Activated T-helper 1 cell treated with anti-CD3 and anti-CD28 coated beads, Interleukin-2, amount 50 U/mL, for 16 hours (primary cell): ENCODE data around the gene MYNN.
"Not testable (repeated sequence)": the region's sequence is repeated elsewhere in the genome, so short reads cannot be mapped to it uniquely, and the experiment has no call there.

Experiments used
- DNase-seq, 2 donors: peaks; one replicate each; pipeline ENCODE4 v3.0.0-alpha.2; 2020; ENCODE audit warnings: low read depth in 1 of 2, low spot score in 1 of 2

MYNN gene

DNA sequence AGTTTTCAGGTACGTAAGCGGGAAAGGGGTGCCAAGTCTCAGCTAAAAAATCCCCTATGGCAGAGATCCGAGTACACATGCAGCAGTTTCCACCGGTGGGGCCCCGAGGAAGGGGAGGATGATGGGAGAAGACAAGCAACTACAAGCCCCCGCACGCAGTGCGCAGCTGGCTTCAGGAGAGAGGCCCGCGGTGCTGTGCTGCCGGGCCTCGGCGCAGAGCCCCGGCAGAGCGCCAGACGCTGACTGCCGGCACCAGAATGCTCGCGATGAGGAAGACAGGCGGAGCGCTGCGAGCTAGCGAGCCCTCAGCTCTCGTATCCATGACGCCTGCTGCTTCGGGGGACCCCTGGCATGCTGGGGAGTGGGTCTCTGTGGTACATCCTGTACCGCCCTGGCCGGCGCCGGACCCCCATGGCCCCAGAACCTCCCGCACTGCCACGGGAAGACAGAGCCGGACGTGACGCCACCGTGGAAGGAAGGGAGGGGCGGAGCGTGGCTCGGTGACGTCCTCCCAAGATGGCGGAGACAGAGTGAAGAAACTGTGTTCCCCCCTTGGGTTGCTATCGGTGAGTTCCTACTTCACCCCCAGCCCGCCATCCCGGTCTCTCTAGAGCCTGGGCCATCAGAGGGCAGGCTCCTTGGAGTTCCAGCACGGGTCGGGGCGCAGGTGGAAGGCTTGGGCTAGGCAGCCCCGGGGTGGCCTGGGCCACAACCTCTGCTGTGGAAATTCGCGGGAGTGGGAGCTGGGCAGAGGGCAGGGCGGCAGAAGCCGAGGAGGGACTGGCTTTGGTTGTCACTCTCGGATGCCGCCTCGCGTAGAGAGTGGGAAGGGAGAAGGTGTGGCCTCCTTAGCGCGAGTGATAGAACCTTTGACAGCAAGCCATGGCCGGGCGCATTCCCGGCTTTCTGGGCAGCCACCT lies at the start of gene MYNN:
Gene MYNN (plus strand): TSS at position 500 of the 920 bp plus-strand sequence. CDS start 900 bp downstream, outside the sequence.
- DNase-seq = peak; percentile 81 to 86

DNA sequence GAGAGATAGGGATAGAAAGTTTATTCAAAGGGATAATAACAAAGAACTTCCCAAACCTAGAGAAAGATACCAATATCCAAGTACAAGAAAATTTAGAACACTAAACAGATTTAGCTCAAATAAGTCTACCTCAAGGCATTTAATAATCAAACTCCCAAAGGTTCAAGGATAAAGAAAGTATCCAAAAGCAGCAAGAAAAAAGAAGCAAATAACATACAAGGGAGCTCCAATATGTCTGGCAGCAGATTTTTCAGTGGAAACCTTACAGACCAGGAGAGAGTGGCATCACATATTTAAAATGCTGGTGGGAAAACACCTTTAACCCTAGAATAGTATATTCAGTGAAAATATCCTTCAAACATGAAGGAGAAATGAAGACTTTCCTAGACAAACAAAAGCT lies 41.3 kb upstream of the MYNN start:
- not testable (repeated sequence) for DNase-seq

DNA sequence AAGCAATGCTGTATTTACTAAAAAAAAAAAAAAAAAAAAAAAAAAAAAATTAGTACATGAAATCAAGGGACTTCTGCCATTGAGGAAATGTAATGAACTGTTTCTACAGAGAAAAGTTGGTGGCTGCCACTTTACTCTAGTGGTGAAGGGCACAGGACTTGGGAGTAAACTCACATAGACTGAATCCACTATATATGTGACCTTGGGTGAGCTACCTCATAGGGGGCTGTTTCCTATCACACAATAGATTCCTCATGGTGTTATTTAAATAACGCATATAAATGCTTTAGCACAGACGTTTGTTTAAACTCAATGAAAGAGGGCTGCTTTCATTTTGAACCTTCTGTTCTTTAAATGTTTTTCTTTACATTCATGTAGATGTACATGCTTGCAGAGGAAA lies 34.1 kb upstream of the MYNN start:
- no peak for DNase-seq

DNA sequence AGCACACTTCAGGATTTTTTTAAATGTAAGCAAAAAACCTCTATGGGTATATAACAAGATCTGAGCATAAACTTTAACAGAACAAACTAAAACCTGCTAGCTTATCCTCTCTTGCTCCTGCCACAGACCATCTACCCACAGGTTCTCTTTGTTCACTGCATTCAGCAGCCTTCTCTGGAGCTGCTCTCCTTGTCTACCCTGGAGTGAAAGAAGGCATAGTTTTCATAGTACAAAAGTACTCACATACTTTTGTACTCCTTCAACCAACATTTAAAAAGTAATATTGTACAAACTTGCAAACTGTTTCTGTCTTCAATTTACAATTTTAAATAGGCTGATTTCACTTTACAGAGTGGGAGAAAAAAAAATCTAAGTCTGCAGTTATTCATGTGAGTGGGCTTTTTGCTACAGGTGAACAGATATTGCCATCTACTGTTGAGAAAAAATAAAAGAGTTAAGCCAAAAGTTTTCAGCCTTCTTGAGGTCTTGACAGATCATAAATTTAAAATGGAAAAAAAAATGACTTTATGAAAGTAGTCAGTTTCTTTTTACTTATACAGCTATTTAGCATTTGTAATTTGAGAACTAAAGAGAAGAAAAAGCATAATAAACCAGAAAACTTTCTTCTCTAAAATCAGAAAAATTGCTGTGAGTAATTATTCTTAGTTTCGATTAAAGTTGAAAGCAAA lies 28.7 kb upstream of the MYNN start:
- DNase-seq = no peak

DNA sequence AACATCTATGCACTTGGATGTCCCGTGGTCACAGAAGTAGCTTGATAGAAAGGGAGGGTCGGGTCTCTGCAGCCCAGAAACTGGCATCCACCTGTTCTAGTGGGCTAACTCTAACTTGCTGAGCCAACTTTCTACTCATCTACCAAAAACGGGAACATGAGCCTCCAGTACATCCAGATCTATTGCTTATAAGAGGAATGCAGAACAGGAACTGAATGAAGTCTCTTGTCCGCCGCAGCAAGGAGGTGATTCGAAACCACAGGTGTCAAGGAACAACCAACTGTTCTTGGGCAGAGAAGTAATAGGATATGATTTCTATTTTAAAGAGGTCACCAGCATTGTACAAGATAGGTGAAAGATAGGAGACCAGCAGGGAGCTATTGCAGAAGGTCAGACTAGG lies 26.3 kb upstream of the MYNN start:
- DNase-seq = no peak

DNA sequence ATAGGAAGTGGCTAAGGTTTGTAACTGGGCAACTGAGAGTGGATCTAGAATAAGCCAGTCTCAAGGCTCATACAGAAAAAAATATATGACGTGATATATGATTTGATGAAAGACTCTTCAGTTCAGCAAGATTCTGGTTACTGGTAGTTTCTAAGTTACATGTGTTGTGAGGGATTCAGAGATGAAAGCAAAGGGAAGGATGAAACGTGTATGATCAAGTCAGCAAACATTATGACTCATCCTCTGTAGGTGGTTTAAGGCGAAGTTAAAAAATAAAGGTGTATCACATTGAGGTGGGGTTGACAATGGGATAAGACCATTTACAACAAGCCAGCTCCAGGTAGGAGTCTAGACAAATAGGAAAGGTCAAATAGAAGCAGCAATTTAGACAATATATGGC lies 24.5 kb upstream of the MYNN start:
- no peak for DNase-seq

DNA sequence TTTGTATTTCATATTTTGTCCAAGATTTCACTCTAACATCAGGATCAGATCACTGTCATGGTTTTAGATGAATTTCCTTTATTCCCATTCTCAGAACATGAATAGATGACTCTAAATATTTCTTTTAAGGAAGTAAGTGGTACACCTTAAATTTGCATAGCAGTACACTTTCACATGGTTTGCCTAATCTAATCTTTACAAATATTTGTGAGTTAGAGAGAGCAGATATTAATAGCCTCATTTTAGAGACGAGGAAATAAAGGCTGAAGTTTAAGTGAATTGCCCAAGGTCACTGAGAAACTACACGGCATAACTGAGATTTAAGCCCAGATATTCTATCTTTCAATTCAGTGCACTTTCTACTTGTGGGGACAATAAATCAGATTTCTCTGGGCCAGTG lies 22.5 kb upstream of the MYNN start:
- no peak for DNase-seq

DNA sequence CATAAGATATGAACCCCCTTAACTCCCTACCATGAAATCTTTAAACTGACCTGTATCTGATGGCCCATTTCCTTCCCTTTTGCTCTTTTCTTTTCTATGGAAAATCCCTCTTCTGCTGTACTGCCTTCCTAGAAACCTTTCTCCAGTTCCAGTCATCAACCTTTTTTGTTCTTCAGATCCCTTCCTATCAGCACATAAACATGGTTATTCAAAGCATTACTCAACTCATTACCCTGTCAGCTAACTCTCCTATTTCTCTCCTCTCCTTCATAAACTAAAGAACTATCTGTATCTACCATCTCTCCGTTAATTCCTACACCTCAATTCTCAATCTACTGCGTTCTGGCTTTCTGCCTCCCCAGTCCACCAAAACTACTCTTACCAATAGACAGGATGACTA lies 21.3 kb upstream of the MYNN start:
- no peak for DNase-seq

DNA sequence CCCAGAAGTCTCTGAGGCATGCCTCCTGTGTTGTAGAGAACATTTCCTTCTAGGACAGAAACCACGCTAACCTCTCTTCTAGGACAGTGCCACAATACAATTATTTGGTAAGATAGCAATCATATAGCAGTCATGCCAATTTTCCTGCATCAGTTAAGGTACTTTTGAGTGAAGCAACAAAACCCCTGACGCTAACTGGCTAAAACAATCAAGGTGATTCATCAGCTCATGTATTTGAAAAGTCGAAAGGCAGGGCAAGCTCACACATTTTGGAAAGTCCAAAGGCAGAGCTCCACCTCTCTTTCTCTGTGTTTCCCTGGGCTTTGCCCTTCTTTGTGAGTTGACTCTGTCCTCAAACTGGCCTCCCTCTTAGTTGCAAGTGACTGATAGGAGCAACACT lies 18.5 kb upstream of the MYNN start:
- DNase-seq = no peak

DNA sequence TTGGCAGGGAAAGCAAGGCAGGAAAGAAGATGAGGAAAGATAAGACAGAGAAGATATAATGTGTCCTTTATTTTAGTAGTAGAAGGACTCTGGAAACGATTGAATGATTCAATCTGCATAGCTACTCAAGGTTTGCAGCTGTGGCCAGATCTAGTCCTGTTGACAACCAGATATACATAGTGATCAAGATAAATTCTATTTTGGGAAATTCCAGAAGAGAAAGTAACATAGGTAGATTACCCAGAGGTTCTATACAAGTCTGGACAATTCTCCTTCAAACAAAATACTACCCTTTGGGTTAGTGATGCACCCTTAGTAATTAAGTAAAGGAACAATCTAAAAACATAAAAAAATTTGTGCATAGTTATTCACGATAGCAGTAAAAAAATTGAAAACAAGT lies 17.7 kb upstream of the MYNN start:
- no peak for DNase-seq

DNA sequence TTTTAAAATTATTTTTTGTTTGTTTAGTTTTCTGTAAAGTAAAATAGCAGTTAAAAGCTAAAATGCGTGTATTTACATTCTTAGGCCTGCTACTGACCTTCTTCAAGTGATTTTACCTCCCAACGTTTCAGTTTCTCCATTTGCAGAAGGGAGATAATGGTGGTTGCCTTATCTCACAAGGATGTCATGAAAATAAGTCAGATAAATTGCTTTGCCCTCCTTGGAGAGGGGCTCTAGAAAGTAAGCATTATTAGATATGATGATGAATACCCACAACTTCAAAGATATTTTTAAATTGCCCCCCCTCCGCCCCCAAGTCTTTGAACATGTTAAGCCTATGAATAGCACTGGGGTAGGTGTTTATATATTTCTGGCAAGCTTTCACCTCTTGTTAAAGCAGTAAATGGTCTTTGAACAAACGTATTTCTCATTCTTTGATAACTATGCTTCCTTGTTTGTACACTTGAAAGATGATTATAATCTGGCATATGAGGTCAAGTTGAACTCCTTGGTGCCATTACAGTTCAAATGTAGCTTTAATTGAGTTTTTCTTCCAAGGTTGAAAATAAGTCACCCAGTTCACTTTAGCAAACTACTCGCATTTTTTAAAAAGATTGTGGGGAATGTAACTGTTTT lies 14.7 kb upstream of the MYNN start:
- DNase-seq = no peak

DNA sequence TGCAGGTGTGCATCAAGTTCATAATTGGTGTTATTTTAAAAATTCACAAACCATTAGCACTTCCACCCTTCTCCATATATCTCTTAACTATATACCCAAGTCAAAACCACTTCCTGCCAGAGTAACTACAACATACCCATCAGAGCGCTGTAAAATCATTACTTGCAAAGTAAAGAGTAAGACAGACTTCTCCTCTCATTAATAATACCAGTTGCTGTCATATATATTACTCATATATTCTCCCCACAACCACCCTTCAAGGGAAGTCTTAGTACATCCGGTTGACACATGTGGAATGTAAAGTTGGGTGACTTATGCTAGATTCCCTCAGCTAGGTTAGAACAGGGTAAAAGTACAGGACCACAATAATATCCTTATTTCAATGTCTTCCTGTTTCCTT lies 13.9 kb upstream of the MYNN start:
- no peak for DNase-seq

DNA sequence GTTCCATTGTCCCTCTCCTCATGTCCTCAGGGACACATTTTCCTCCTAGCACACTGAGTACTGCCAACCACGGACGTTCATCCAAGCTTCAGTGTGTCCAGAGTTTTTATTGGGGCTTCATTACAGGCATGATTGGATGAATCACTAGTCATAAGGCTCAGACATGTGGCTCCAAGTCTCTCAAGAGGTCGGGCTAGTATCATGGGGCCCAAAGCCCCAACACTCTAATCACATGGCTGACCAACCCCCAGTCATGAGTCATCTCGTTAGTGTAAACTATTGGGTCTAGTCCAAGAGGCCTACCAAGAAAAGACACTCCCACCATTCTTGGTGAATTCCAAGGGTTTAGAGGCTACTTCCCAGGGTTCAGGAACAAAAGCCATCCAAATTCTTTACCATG lies 12.7 kb upstream of the MYNN start:
- no peak for DNase-seq

DNA sequence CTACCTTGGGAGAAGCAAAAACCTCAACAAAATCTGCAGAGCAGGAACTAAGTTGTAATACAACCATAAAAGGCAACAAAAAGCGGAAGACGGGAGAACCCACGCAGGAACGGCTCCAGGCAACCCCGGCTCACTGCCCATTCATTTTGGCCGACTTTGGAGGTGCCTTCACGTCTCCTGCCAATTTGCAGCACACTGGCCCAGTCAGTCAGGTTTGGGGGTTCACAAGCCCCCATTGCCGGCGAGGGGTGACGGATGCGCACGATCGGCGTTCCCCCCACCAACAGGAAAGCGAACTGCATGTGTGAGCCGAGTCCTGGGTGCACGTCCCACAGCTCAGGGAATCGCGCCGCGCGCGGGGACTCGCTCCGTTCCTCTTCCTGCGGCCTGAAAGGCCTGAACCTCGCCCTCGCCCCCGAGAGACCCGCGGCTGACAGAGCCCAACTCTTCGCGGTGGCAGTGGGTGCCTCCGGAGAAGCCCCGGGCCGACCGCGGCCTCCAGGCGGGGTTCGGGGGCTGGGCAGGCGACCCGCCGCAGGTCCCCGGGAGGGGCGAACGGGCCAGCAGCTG lies 8.8 kb upstream of the MYNN start:
- DNase-seq = peak; percentile 34 to 40

DNA sequence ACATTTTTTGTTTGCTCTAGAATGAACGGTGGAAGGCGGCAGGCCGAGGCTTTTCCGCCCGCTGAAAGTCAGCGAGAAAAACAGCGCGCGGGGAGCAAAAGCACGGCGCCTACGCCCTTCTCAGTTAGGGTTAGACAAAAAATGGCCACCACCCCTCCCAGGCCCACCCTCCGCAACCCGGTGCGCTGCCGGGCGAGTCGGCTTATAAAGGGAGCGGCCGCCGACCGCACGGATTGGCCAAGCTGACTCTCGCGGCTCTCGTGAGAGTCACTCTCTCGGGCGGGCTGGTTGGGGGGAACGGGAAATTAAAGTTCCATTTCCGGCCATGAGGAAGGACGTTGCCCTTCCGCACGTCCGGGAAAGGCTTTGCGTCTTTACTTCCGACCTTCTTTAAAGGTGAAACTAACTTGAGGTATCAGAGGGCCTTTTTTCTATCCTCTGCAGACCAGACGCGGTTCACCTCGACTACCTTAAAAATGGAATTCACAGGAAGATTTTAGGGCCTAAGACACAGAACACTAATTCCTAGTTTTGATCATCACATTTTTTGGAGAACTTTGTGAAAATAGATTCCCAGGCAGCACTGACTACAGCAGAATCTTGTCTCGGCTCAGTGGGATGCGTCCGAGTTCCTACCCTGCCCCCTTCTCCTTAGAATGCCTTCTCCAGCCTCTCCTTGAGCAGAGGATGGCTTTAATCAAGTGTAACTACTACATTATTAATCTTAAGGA lies 8.1 kb upstream of the MYNN start, which contains the start of gene TERC:
Gene TERC (minus strand): TSS at position 179 of the 731 bp plus-strand sequence.
- DNase-seq = peak; percentile 85 to 88

DNA sequence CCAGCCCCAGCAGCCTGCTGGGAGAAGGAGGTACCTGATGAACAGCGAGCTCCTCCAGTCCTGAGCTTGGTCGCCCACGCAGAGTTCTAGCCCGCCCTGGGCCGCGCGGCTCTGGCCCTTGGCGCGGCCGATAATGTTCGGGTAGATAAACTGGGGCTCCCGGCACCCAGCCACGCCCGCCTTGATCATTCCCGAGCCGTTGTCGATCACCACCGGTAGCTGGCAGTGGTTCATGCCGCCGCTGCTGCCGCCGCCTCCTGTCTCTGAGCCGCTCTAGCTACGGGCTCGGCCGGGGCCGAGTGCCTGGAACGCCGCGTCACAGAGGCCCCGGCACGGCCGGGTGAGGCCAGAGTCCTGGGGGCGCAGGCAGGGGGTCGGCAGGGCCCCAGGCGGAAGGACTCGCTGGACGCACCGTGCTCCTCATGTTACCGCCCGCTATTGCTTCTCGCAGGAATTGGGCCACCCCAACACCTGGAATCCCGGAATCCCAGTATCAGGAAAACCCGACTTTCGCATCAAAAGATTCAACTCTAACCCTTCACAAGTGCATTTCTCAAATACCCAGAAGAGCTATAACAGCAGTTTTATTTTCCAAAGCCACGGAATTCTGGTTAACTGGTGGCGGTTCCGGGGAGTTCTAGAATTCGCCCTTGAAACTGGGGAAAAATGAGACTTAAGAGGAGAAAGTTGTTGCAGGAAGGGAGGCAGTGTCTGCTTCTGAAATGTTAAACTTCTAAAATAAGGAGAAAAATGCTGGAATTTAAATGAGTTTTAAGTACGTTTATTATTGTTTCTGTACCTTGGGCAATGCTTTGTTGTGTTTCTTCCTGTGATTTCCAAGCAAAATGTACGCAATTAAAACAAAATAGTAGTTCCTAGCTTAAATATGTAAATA lies 3.7 kb upstream of the MYNN start, which contains the start of gene ACTRT3:
Gene ACTRT3 (minus strand): TSS at position 275 of the 895 bp plus-strand sequence. CDS start 41 bp downstream, at position 234.
- DNase-seq = peak; percentile 26 to 43

DNA sequence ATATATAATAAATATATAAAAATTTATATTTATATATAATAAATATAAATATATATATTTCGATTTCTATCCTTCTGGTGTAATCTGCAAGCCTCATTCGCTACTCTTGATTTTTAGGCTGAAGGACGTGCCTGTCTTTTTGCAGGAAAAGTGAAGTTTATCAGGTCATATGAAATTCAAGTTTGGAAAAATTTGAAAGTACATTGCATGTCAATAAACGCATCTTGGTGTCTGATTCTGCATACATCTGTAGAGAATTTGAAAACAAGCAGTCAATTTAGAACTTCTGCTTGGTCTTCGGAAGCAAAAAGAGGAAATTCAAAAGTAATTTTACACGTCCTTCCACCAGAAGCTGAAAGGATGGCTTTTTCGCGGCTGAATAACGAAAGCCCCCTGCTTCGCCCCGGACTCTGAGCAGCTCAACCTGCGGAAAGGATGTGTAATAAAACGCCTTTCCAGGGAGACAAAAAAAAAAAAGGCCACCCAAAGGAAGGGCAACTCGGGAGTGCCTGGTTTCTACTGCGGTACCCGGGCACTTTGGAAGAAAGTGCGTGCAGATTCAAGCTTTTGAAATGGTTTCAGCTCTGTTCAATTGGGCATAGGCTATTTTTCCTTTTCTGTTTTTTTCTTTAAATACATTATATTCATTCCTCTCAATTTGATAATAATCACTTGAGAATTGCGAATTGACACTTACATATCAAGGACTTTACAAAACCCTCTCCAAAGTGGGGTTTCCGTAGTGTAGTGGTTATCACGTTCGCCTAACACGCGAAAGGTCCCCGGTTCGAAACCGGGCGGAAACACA lies 1.5 kb upstream of the MYNN start:
- peak in 1 of 2 donors; percentile 33 for DNase-seq

DNA sequence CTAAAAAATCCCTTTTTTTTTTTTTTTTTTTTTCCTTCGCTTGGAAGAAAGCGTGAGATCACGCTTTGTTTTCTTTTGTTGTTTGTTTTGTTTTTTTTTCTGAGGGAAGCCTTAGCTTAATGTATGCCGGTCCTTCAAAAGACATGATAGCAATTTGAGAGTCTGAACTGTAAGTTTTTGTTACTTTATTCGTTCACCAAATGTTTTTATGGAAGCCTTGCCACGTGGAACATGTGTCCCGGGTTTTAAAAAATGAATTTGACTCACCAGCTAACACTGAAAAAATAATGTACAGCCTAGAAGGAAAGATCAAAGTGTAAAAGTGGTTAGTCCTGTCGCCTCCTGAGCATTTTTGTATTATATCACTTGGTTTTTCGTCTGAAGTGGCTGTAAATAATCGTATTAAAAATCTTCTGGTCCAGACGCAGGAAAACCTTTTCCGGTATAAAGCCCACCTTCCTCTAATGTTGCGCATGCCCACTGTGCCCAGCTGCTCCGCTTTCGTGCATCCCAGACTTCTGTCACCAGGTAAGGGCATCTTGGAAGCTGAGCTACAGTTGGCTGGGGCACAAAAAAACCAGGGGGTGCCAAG lies 795 bp upstream of the MYNN start:
- DNase-seq = peak in 1 of 2 donors; percentile 36
